Cardiac fibroblast (primary cell): Measurements from ENCODE around the gene HMGCLL1.

Experiments used
- DNase-seq, 2 donors: peaks; one replicate each; pipeline versions ENCODE4 v3.0.0 to v3.0.0-alpha.2; 2010; ENCODE audit warnings: low read depth in 2 of 2
- H3K4me3 ChIP-seq, 2 donors: replicated peaks in 1 of 2; 1 replicate in 1 of 2; 2 replicates in 1 of 2; pipeline ENCODE4 v1.5.1; 2011; ENCODE audit warnings: low read depth in 2 of 2, low read length in 2 of 2, mild to moderate bottlenecking in 2 of 2, moderate library complexity in 1 of 2
- TF ChIP-seq, protein P1 (sequence below): IDR thresholded peaks from one replicate; pipeline ENCODE4 v1.5.1; 2011; ENCODE audit warnings: low read depth, mild to moderate bottlenecking, low read length, inconsistent platforms

Gene HMGCLL1

GRCh38 chr6:55566036-55566710, 12.8 kb downstream of the HMGCLL1 start:
- TF ChIP-seq, protein P1, sequence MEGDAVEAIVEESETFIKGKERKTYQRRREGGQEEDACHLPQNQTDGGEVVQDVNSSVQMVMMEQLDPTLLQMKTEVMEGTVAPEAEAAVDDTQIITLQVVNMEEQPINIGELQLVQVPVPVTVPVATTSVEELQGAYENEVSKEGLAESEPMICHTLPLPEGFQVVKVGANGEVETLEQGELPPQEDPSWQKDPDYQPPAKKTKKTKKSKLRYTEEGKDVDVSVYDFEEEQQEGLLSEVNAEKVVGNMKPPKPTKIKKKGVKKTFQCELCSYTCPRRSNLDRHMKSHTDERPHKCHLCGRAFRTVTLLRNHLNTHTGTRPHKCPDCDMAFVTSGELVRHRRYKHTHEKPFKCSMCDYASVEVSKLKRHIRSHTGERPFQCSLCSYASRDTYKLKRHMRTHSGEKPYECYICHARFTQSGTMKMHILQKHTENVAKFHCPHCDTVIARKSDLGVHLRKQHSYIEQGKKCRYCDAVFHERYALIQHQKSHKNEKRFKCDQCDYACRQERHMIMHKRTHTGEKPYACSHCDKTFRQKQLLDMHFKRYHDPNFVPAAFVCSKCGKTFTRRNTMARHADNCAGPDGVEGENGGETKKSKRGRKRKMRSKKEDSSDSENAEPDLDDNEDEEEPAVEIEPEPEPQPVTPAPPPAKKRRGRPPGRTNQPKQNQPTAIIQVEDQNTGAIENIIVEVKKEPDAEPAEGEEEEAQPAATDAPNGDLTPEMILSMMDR = no peak
- H3K4me3 ChIP-seq = no peak overlapping the region
- no peak for DNase-seq

- H3K4me3 ChIP-seq = no peak overlapping the region
- no peak for DNase-seq
- TF ChIP-seq, protein P1 = no peak
These were observed 16.7 kb downstream of the HMGCLL1 start for GRCh38 chr6:55562318-55562717.

- no peak overlapping the region for H3K4me3 ChIP-seq
- TF ChIP-seq, protein P1 = no peak
- no peak for DNase-seq
These were observed 18.6 kb downstream of the HMGCLL1 start for GRCh38 chr6:55560290-55560885.

DNA sequence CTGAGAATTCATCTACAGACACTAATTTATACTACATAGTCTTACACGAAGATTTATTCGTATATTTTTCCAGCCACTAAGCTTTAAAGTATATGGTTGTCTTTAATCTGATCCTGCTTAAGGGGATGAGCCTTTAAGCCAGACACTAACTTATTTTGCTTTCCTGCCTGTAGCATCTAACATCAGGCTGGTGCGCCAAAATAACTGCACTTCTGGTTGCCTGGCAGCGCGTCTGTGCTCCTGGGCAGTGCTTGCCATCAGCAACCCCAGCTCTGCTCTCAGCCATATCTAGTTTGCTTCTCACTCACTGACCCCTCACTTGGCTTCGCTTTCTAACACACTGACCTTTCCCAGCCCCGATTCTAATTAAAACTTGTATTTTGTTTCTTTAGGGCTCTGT, 21.8 kb downstream of the HMGCLL1 start:
- TF ChIP-seq, protein P1 = no peak
- no peak for DNase-seq
- no peak overlapping the region for H3K4me3 ChIP-seq

- no peak overlapping the region for H3K4me3 ChIP-seq
- no peak for DNase-seq
- TF ChIP-seq, protein P1 = no peak
These were observed 33.2 kb downstream of the HMGCLL1 start for GRCh38 chr6:55545791-55546190.

DNA sequence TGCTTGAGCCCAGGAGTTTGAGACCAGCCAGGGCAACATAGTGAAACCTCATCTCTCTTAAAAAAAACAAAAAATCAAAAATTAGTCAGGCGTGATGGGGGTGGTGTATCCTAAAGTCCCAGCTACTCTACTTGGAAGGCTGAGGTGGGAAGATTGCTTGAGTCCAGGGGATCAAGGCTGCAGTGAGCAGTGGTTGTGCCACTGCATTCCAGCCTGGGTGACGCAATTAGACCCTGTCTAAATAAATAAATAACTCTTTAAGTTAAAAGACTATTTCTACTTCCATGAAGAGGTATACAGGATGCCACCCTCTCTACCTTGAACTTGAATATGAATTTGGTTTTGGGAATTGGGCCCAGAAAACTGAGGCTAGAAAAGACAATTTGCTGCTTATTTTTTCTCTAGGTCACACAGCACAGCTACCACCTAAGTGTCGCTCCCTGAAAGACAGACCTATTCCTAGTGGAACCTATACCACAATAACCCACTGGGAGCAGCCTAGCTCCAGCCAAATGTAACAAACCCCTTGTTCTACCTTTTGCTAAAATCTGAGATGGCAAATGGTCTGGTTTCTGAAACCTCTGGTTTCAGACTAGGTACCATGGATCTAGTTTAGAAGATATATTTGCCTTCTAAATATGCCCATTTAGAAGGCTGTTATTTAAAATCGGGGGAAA, 35.2 kb downstream of the HMGCLL1 start:
- H3K4me3 ChIP-seq = no peak overlapping the region
- TF ChIP-seq, protein P1 = no peak
- no peak for DNase-seq
